ENCODE data around the gene PHLPP2. TPM values are rescaled to one million over a fixed set of nuclear protein-coding genes. Genes with fewer than 3 reads are reported as not detected.

Gene PHLPP2
- polyA plus RNA-seq, 1 experiment, result 10.3 TPM

GRCh38 chr16:71635632-71636031, 88.9 kb downstream of the PHLPP2 start:
- Histone ChIP-seq H3K9me3 (ENCODE audit: control insufficient read depth, insufficient read depth, low read length) (no peaks in the 10 kb centered on the region; the same call in 1 of the 2 replicates), H3K27me3 (ENCODE audit: control insufficient read depth, insufficient read depth, low read length) (no peaks in the 10 kb centered on the region), H3K4me3 (ENCODE audit: low read depth, low read length) (no peak overlapping the region), H3K27ac (ENCODE audit: low read depth, low read length) (no peak overlapping the region)
- ChIA-PET POLR2A (no interaction called here), CTCF (interaction anchor here (2.0 kb wide), 1 partner anchor 25 kb away, joined by 7 read pairs; no protein-coding TSS in a partner anchor)
- DNase-seq (ENCODE audit: low read depth, low spot score), result no peak
- TF ChIP-seq, protein P1, sequence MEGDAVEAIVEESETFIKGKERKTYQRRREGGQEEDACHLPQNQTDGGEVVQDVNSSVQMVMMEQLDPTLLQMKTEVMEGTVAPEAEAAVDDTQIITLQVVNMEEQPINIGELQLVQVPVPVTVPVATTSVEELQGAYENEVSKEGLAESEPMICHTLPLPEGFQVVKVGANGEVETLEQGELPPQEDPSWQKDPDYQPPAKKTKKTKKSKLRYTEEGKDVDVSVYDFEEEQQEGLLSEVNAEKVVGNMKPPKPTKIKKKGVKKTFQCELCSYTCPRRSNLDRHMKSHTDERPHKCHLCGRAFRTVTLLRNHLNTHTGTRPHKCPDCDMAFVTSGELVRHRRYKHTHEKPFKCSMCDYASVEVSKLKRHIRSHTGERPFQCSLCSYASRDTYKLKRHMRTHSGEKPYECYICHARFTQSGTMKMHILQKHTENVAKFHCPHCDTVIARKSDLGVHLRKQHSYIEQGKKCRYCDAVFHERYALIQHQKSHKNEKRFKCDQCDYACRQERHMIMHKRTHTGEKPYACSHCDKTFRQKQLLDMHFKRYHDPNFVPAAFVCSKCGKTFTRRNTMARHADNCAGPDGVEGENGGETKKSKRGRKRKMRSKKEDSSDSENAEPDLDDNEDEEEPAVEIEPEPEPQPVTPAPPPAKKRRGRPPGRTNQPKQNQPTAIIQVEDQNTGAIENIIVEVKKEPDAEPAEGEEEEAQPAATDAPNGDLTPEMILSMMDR (IDR thresholded peaks at IDR 0.05; ENCODE audit: low read depth, low read length), result no peak

DNA sequence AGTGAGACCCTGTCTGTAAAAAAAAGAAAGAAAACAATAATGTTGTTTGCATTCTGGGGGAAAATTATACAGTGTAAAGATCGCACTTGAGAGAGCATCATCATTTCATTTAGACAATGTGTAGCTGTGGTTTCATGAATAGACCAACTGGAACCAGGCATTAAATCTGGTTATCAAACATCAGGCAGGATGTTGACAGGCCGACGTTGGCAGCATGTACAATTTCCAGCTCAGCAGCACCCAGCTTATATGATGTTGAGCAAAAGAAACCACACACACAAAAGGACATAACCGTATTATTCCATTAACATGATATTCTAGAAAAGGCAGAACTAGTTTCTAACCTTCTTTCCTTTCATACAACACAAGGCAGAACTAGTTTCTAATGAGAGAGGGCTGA, 92.7 kb downstream of the PHLPP2 start:
- H3K27ac ChIP-seq (ENCODE audit: low read depth, low read length), result no peak overlapping the region
- POLR2A ChIA-PET, result no interaction called here
- TF ChIP-seq, protein P1 (IDR thresholded peaks at IDR 0.05; ENCODE audit: low read depth, low read length), result no peak
- no peak overlapping the region for H3K4me3 ChIP-seq (ENCODE audit: low read depth, low read length)
- no peaks in the 10 kb centered on the region; the same call in 1 of the 2 replicates for H3K9me3 ChIP-seq (ENCODE audit: control insufficient read depth, insufficient read depth, low read length)
- DNase-seq (ENCODE audit: low read depth, low spot score), result no peak
- H3K27me3 ChIP-seq (ENCODE audit: control insufficient read depth, insufficient read depth, low read length), result peaks cover 16% of the 10 kb centered on the region
- CTCF ChIA-PET, result interaction anchor here (0.6 kb wide), 1 partner anchor 22 kb away, joined by 3 read pairs; no protein-coding TSS in a partner anchor

GRCh38 chr16:71630808-71631207, 93.7 kb downstream of the PHLPP2 start:
- ChIA-PET CTCF (interaction anchor here (1.3 kb wide), 1 partner anchor 20 kb away, joined by 6 read pairs; no protein-coding TSS in a partner anchor), POLR2A (no interaction called here)
- no peak for DNase-seq (ENCODE audit: low read depth, low spot score)
- no peak overlapping the region for H3K4me3 ChIP-seq (ENCODE audit: low read depth, low read length)
- H3K27me3 ChIP-seq (ENCODE audit: control insufficient read depth, insufficient read depth, low read length), result peaks cover 24% of the 10 kb centered on the region
- no peaks in the 10 kb centered on the region; the same call in 1 of the 2 replicates for H3K9me3 ChIP-seq (ENCODE audit: control insufficient read depth, insufficient read depth, low read length)
- TF ChIP-seq, protein P1 (IDR thresholded peaks at IDR 0.05; ENCODE audit: low read depth, low read length), result no peak
- no peak overlapping the region for H3K27ac ChIP-seq (ENCODE audit: low read depth, low read length)

GRCh38 chr16:71629278-71630016, 95.1 kb downstream of the PHLPP2 start:
- POLR2A ChIA-PET, result no interaction called here
- Histone ChIP-seq H3K4me3 (ENCODE audit: low read depth, low read length) (no peak overlapping the region), H3K27ac (ENCODE audit: low read depth, low read length) (no peak overlapping the region), H3K9me3 (ENCODE audit: control insufficient read depth, insufficient read depth, low read length) (no peaks in the 10 kb centered on the region; the same call in 1 of the 2 replicates), H3K27me3 (ENCODE audit: control insufficient read depth, insufficient read depth, low read length) (peaks cover 32% of the 10 kb centered on the region)
- no peak for DNase-seq (ENCODE audit: low read depth, low spot score)
- CTCF ChIA-PET, result interaction anchor here (0.7 to 2.8 kb wide), 2 partner anchors 10 to 19 kb away, joined by 5 to 21 read pairs; no protein-coding TSS in a partner anchor
- TF ChIP-seq, protein P1 (IDR thresholded peaks at IDR 0.05; ENCODE audit: low read depth, low read length), result no peak

GRCh38 chr16:71628810-71629209, 95.7 kb downstream of the PHLPP2 start:
- TF ChIP-seq, protein P1 (IDR thresholded peaks at IDR 0.05; ENCODE audit: low read depth, low read length), result no peak
- peaks cover 33% of the 10 kb centered on the region for H3K27me3 ChIP-seq (ENCODE audit: control insufficient read depth, insufficient read depth, low read length)
- DNase-seq (ENCODE audit: low read depth, low spot score), result no peak
- CTCF ChIA-PET, result interaction anchor here (0.6 to 2.8 kb wide), 3 partner anchors 18 to 256 kb away, joined by 3 to 21 read pairs (median 9); no protein-coding TSS in a partner anchor
- POLR2A ChIA-PET, result no interaction called here
- H3K27ac ChIP-seq (ENCODE audit: low read depth, low read length), result no peak overlapping the region
- no peak overlapping the region for H3K4me3 ChIP-seq (ENCODE audit: low read depth, low read length)
- H3K9me3 ChIP-seq (ENCODE audit: control insufficient read depth, insufficient read depth, low read length), result no peaks in the 10 kb centered on the region; the same call in 1 of the 2 replicates

Data from AG04450 (cell line).